GM18868 (cell line): ENCODE data around the gene CBX5.
"Not testable (repeated sequence)": the region's sequence is repeated elsewhere in the genome, so short reads cannot be mapped to it uniquely, and the experiment has no call there.

Experiments used
- ATAC-seq: cut with Tn5 transposase; IDR thresholded peaks from one replicate; pipeline ENCODE4 v1.9.1; 2021; ENCODE audit warnings: mild to moderate bottlenecking, moderate library complexity; ENCODE audit not compliant: unreplicated experiment

The CBX5 gene

GRCh38 chr12:54279632-54280467 is at the start of gene CBX5:
TSS of gene CBX5 (minus strand) at chr12:54280122. CDS start at chr12:54257650, 22,472 bp downstream.
- peak; percentile 71 for ATAC-seq

- ATAC-seq: no peak
These were observed 48.8 kb upstream of the CBX5 start for GRCh38 chr12:54328595-54329337.

GRCh38 chr12:54325442-54326109 is 45.7 kb upstream of the CBX5 start:
- ATAC-seq: not testable (repeated sequence)

DNA sequence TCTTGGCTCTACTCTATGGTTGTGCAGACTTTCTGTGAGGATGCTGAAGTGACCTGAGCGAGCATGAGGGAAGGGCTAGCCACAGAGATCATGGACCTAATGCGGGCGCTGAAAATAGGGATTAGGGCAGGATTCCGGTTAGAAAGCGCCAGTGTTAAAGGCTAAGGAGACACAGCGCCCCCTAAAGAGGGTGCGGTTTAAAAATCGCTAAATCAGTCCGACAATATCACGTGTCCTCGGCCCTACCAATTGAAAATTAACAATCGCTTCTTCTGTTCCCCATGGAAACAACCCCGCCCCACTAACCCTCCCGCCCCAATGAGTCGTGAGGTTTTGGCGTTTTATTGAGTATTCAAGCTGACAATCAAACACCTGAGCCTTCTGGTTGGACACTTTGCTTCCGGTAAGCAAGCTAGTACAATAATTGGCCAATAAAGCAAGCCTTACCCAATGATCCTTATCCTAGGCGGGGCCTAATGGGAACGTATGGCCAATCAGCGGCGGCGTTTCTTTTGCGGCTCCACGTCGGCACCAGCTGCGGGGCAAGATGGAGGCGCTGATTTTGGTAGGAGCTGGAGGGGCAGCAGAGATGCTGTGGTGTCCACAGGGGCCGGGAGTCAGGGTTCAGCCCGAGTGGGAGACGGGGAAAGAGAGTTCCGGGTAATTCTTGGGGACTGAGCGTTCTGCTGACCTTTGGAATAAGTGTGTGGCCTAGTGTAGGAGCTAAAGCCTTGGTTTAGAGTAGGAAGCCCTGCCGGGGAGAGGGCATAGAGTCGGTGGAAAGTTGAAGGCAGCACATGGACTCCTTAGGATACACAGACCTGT is 44.9 kb upstream of the CBX5 start, which contains the start of gene COPZ1:
COPZ1 (plus strand) TSS at position 515 of the 825 bp plus-strand sequence; CDS start at position 548, 33 bp downstream.
- ATAC-seq: peak; percentile 99

GRCh38 chr12:54321363-54321762 is 41.4 kb upstream of the CBX5 start:
- no peak for ATAC-seq

GRCh38 chr12:54312309-54312708 is 32.4 kb upstream of the CBX5 start:
- ATAC-seq: not testable (repeated sequence)

DNA sequence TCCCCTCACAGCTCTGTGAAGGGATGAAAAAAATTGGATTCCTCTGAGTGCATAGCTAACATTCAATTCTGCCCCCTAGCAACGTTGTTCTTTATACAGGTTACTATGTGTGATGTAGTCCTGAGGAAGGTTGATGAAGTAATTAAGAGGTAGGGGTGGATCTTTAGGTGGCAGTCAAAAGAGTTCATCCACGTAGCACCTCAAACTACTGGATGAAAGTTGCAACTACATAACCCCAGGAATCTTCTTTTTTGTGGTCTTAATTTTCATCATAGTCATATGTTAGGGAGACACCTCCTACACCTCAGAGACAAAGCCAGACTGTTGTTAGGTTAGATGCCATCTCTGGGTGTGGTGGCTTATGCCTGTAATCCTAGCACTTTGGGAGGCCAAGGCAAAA is 31.1 kb upstream of the CBX5 start:
- ATAC-seq: no peak

DNA sequence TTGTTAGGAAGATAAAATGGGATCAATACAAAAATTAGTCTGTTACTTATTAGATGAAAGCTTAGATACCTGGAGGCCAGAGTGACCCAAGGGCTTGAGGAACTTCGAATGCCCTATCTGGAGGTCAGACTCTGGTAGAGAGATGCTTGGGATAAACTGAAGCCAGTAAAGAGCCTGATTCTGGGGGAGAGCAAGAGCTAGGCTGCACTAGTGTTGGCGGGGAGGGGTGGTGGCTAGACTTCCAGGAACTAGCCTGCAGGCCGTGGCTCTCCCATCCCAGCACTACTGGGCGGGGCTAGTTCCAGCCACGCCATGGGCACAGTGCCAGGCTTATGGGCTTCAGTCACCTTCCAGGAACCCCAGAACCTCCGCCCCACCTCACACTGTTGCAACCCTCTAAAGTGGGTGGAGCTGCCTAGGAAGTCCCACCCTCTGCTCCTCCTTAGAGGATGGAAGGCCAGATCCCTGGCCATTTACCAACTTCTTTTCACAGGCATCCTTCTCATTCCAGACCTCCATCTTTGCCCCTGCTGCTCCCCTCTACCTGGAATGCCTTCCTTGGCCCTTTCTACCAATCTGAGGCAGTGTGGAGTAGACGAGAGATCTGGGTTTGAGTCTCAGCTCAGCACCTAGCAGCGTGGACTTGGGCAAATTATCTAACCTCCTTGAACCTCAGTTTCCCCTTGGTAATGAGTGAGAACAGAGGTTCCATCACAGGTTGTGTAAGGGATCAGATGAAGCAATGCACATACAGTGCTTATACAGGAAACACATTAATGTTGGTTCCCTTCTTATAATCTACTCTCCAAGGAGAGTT is 27.2 kb upstream of the CBX5 start:
- ATAC-seq: no peak

DNA sequence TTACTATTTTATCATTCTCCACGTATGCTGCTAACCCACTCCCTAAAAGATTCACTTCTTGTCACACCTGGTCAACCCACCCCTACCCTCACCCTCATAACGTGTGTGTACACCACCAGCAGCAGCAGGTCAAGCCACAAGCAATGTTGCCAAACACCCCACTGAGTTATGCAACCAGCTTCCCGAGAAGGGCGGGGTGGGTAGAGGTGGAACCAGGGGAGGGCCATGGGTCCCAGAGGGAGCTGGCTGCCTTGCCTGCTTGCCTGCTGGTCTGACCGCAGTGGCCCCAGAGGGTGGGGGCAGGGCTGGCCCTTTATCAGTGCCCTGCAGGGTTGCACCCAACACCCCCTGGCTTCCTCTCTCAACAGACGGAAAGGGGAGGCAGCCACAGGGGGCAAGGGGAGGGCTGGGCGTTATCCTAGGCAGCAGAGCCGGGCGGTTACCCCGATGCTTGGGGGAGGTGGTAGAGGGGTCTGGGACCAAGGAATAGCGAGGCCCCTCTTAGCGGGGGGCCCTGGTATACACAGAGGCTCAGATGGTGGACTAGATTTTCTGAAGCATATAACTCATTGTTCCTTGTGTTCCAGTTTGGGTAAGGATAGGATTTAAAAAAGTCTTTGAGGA is 24.4 kb upstream of the CBX5 start:
- ATAC-seq: no peak

DNA sequence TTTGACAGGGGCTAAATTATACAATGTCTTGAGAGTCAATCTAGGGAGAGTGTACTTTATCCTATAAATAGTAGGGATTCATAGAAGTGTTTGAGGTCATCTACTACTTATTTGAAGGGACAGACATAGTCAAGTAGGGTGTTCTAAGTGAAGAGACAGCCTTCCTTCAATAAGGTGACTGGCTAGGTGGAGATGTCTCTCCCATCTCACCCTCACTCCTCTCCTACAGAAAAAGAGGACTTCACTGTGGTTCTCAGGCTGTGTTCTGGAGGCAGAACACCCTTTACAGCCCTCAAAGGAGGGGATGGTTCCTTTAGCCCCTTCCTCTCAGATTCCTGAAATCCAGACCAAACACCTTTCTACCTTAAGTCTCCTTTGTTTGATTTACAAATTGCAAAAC is 23.7 kb upstream of the CBX5 start:
- no peak for ATAC-seq

- no peak for ATAC-seq
These were observed 21.6 kb upstream of the CBX5 start for GRCh38 chr12:54301428-54302048.

DNA sequence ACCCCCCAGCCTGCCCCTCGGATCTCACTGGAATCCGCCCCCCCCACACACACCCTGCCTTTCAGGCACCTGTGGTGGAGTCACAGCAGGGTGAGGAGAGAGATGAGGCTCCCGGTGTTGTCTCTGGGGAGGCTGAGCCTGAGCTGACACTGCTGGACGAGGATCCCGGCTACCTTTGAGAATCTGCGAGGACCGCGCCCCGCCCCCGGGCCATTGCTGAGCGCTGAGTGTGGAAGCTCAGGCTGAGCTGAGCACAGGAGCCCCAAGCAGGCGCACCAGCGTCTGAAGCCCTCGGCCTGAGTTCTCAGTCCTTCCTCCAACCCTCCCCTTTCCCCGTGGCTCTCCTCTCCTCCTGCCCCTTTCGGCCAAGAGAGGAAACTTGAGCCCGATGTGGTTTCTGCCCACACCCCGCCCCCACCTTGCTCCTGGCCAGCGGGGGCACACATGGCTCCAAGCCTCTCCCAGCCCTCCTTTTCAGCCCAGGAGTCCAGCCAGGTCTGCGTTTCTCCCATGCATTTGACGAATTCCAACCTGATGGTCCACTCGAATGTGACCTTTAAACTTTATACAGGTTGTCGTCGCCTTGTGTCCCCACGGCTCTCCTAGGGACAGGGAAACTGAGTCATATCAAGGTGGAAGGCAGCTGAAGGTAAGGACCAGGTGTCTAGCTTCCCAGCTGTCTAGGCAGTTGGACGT is 21.0 kb upstream of the CBX5 start, which contains the start of gene NFE2:
NFE2 (minus strand) TSS at position 284 of the 696 bp plus-strand sequence. CDS start 5,767 bp downstream, outside the sequence.
- ATAC-seq: no peak

GRCh38 chr12:54300225-54300731 is 20.4 kb upstream of the CBX5 start:
- ATAC-seq: no peak

- no peak for ATAC-seq
These were observed 19.7 kb upstream of the CBX5 start for GRCh38 chr12:54299515-54300224.

GRCh38 chr12:54298904-54299303 is 19.0 kb upstream of the CBX5 start:
- no peak for ATAC-seq

GRCh38 chr12:54296393-54297099 is 16.6 kb upstream of the CBX5 start:
- ATAC-seq: no peak
